Right ventricle myocardium superior (tissue), 1 donor: ENCODE results near the gene ZIC1. TPM values are rescaled to one million over a fixed set of nuclear protein-coding genes. Genes with fewer than 3 reads are reported as not detected.

Experiments
- ATAC-seq: fragments of 200-7000 bp; cut with Tn5 transposase; one replicate; pipeline ENCODE4 v1.9.1; 2020; ENCODE audit warnings: mild to moderate bottlenecking; ENCODE audit not compliant: poor library complexity
- DNase-seq: peaks from one replicate; pipeline ENCODE4 v3.0.0-alpha.2; 2020
- intact Hi-C: fragments of 100-400 bp; cut with DNase I; formaldehyde crosslinking; loops from one replicate; pipeline ENCODE4 v1.11.2; 2022
- total RNA-seq: library from RNA; stranded (reverse); fragmentation: NEBNext Ultra II Directional; extraction: Animal tissue kit (Norgen Biotek cat#: 25700); gene quantifications from one replicate; pipeline ENCODE4 v1.2.1, GENCODE V29; 2021
- donor health status: DM: no; HTN: yes; CAD: no; lungs with severe emphysema.

Gene ZIC1
- total RNA-seq, 1 donor from 2014 or later, result not detected

- ATAC-seq (no peak), DNase-seq (no peak)
- intact Hi-C loops, result no loop called here
Observed at GRCh38 chr3:147405231-147406027, 3.7 kb upstream of the ZIC1 start.

DNA sequence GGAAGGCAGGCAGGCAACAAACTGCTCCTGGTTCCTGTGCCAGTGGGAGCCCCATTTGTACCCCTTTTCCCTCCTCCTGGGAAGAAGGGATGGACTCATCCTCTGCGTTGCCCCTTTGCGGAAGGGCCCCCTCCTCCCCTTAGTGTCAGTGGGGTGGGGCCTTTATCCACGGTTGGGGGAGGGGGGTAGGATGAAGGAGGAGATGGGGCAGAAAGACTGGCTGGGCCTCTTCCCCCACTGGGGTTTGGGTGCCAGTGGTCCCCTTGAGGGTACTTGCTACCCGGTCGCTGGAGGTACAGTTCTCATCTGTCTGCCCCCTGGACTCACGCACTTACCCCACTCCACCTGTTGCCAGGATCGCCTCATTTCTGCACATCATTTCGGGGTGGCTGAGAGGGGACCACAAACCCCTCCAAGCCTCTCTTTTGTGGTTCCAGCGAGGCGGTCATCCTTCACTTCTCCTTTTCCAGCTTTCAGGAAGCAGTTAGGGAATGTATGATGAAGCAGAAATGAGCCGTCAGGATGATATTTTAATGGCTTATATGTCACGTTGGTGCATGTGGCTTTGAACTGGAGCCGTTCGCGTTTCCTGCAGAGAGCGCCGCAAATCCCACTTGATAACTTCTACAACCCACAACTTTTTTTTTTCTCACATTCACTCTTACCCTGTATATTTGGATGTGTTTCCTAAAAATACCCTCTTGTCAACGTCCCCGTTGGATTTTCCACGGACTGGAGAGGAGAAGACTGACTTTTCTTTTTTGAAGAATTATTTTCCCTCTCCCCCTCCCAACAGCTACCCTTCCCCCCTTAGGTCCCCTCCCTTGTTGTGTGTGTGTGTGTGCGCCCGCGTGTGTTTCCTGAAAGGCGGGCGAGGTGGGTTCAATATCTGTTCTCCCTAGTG lies 2.9 kb upstream of the ZIC1 start, which contains the start of gene ZIC4:
Gene ZIC4, minus strand, starts transcription at position 516 of the 904 bp plus-strand sequence. CDS start 3,746 bp downstream, outside the sequence.
- no peak for DNase-seq
- intact Hi-C loops, result no loop called here
- ATAC-seq, result no peak

DNA sequence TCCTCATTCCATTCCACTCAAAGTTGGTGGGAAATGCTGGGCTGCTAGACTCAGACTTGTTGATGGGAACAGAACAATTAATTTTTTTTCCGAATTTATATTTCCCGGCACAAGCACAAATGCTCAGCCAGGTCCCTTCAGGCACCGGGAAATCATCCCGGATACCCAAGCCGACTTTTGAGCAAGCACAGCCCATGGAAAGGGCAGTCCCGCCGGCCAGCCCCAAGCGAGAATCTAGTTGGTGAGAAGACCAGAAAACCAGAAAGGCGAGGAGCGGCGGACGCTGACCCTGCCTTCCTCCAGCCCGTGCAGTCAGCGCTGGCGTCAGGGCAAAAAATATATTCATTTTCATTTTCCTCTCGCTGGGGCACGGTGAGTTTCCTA lies 2.1 kb upstream of the ZIC1 start:
- DNase-seq, result no peak
- ATAC-seq, result no peak
- intact Hi-C loops, result no loop called here

GRCh38 chr3:147407498-147408187 lies 1.5 kb upstream of the ZIC1 start:
- intact Hi-C loops, result no loop called here
- DNase-seq (no peak), ATAC-seq (no peak)

DNA sequence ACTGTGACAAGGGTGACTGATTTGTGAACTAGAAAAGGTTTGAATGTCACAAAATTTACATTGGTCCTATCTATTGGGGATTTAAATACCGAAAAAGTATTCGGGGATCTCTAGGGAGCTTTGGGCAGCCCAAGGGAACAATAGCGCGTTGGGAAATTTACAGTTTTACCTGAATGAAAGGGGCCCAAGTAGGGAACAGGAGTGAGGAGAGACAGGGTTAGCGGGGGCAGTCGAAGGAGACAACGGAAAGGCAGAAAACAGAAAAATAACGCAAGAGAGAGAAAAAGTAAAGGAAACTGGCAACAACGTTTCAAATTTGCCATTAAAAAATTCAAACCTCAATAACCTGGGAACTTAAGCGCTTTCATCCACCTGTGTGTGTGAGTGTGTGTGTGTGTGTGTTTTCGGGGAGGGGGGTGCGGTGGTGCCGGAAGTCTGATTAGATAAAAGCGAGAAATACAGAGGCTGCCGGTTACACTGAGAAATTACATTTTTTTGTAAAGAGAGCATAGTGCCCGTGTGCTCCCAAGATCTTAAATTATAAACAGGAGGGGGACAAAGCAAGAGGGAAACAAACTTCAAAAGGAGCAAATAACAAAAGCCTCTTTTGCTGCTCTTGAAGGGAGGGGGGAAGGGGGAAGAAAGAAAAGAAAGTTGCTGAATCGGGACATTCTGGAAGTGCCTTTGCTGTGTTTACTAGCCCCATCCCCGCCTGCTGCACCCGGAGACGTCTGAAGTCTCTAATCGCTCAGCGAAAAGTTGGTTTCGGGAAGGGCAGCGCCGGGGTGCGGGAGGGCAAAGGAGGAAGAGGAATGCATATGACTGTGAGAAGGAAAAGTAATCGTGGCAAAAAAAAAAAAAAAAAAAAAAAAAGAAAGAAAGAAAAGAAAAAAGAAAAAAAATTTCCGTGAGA lies 721 bp upstream of the ZIC1 start:
- intact Hi-C loops, result no loop called here
- no peak for DNase-seq
- no peak for ATAC-seq

DNA sequence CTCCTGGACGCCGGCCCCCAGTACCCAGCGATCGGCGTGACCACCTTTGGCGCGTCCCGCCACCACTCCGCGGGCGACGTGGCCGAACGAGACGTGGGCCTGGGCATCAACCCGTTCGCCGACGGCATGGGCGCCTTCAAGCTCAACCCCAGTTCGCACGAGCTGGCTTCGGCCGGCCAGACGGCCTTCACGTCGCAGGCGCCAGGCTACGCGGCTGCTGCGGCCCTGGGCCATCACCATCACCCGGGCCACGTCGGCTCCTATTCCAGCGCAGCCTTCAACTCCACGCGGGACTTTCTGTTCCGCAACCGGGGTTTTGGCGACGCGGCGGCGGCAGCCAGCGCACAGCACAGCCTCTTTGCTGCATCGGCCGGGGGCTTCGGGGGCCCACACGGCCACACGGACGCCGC lies 956 bp downstream of the ZIC1 start:
- no peak for ATAC-seq

DNA sequence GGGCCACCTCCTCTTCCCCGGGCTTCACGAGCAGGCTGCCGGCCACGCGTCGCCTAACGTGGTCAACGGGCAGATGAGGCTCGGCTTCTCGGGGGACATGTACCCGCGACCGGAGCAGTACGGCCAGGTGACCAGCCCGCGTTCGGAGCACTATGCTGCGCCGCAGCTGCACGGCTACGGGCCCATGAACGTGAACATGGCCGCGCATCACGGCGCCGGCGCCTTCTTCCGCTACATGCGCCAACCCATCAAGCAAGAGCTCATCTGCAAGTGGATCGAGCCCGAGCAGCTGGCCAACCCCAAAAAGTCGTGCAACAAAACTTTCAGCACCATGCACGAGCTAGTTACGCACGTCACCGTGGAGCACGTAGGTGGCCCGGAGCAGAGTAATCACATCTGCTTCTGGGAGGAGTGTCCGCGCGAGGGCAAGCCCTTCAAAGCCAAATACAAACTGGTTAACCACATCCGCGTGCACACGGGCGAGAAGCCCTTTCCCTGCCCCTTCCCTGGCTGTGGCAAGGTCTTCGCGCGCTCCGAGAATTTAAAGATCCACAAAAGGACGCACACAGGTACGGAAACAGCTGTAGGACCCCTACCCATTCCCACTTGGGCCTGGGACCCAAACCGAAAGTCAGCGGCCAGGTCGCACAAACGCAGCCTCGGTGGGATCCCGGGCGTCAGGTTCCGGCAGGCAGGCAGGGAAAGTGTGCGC lies 1.5 kb downstream of the ZIC1 start:
- no peak for ATAC-seq
- intact Hi-C loops, result no loop called here
- DNase-seq, result no peak

More for the DNA sequence above, 956 bp downstream of the ZIC1 start:
- intact Hi-C loops, result no loop called here
- DNase-seq, result no peak

DNA sequence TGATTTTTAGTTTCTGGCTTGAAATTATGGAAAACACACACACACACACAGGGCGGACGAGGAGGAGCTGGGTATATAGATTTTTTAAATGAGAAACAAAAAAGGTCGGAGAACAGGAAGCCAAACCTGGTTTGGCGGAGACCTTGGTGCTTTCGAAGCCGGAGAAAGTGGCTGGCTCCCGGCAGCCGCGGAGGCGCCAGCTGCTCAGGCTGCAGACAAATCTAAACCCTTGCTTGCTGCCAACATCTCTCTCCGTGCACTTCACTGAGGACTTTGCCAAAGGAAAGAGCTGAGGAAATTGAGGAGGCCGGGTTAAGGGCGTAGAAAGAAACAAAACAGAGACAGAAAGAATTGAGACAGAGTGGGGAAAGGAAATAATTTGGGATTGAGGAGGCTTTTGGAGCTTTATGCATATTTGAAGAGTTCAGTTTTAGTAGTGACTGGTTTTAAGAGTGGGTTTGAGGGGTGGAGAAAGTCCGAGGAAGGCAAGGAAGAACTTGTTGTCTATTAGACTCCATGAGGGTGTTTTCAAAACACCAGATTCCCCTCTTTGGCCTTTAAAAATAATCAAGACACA lies 2.2 kb downstream of the ZIC1 start:
- intact Hi-C loops, result no loop called here
- DNase-seq (no peak), ATAC-seq (peak; percentile 53)

DNA sequence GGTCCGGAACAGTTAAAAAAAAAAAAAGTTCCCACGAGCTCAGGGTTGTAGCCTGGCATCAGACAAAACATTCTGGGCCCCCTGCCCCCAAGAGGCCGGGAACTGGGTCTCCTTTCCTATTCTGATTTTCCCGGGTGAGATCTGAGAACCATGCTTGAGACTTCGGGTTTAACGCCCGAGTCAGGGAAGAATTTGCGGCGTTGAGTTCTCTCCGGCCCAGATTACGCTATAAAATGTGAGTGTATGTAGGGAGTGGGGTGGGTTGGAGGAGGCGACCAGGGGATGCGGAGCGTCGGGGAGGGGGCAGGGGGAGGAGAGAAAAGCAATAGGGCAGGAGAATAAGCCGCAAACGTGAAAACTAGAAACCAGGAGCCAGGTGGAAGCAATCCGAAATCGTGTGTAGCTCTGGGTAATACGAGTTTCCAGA lies 2.7 kb downstream of the ZIC1 start:
- no peak for ATAC-seq
- no peak for DNase-seq
- intact Hi-C loops, result no loop called here

- intact Hi-C loops, result no loop called here
- DNase-seq, result no peak
- ATAC-seq, result no peak
Observed at GRCh38 chr3:147412261-147412916, 3.2 kb downstream of the ZIC1 start.

- intact Hi-C loops, result no loop called here
- DNase-seq (no peak), ATAC-seq (no peak)
Observed at GRCh38 chr3:147412917-147413685, 3.9 kb downstream of the ZIC1 start.

- ATAC-seq, result no peak
- DNase-seq, result no peak
- intact Hi-C loops, result no loop called here
Observed at GRCh38 chr3:147413686-147414389, 4.7 kb downstream of the ZIC1 start.

DNA sequence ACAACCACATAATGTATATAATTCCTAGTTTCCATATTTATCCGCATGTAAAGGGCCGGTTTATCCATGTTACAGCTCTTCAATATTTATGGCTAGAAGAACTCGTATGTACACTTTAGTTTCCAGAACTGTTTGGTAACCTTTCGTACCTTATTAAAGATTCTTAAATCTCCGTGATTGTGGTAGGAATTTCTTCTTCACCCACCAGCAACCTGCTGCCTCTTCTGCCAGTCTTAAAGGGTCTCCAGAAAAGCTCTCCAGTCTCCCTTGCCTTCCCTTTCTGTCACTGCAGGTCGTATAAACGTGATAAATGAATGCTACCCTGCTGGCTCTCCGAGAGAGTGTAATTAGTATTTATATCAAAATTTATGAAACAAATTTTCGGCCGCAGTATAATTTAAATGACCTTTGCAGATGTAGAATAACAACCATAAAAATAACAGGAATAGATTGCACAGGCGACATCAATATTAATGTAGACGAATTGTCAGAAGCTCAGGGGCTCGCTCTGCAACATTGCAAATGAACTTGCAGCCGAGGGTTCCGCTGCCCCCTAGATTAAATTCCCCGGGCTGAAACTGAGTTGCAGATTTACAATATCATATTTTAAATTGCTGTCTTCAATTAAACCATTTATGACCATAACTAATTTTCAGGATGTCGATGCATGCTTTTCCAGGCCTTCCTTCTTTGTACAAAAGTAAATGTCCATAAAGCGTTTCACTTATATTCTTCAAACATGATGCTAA lies 5.4 kb downstream of the ZIC1 start:
- DNase-seq (no peak), ATAC-seq (no peak)
- intact Hi-C loops, result no loop called here

DNA sequence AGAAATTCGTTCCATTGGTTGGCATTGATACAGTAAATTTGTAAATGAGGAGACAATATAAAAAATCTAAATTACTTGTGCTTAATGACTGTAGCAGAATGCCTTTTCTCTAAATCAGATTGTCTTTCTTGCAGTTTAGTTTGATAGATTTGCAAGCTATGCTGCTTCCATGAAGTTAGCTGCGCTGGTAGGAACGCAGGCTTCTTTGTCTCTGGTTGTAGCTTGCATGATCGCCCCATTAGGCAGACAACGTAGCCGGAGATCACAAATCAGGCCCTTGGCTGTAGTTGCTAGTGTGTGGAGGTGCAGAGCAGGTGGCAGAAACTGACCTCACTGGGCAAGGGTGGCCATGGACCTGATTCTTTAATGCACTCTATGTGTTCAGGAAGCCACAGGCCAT lies 6.1 kb downstream of the ZIC1 start:
- intact Hi-C loops, result no loop called here
- DNase-seq (no peak), ATAC-seq (no peak)

DNA sequence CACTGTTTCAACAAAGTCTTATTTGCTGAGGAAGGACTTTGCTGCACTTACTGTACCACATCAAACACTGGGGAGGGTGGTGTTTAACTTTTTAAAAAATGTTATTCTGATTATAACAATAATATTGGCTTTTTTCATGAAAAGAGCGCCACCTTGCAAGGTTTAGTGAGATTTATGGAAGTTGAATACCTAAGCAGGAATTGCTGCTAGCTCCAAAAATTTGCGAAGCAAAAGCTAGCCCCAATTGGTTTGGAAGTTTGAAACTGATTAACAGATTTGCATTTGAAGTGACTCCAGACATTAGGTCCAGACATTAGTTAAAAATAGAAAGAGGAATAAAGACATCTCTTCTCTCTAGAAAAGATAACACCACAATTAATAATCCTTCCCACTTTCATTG lies 6.7 kb downstream of the ZIC1 start:
- ATAC-seq, result no peak
- intact Hi-C loops, result no loop called here
- no peak for DNase-seq
